Measurements from ENCODE around the gene PIK3C2G.
"Not testable (repeated sequence)": the region's sequence is repeated elsewhere in the genome, so short reads cannot be mapped to it uniquely, and the experiment has no call there.

Gene PIK3C2G

GRCh38 chr12:18522806-18523205 is 261.5 kb downstream of the PIK3C2G start:
- no peak overlapping the region for H3K27ac Mint-ChIP-seq

DNA sequence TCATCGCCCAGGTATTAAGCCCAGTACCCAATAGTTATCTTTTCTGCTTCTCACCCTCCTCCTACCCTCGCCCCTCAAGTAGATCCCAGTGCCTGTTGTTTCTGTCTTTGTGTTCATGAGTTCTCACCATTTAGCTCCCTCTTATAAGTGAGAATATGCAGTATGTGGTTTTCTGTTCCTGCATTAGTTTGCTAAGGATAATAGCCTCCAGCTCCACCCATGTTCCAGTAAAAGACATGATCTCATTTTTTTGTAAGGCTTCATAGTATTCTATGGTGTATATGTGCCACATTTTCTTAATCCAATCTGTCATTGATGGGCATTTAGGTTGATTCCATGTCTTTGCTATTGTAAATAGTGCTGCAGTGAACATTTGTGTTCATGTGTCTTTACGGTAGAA is 281.2 kb downstream of the PIK3C2G start:
- H3K9me3 Mint-ChIP-seq; DNase-seq; H3K4me1 Mint-ChIP-seq (ENCODE audit: low read depth); H3K27ac Mint-ChIP-seq; H3K4me3 Mint-ChIP-seq; H3K36me3 Mint-ChIP-seq (ENCODE audit: low read depth); H3K27me3 Mint-ChIP-seq: not testable (repeated sequence)

More at GRCh38 chr12:18522806-18523205, 261.5 kb downstream of the PIK3C2G start:
- H3K4me3 Mint-ChIP-seq = no peak overlapping the region
- no peaks in the 10 kb centered on the region for H3K4me1 Mint-ChIP-seq (ENCODE audit: low read depth)
- H3K27me3 Mint-ChIP-seq = no peaks in the 10 kb centered on the region
- no peaks in the 10 kb centered on the region for H3K36me3 Mint-ChIP-seq (ENCODE audit: low read depth)
- DNase-seq = no peak
- H3K9me3 Mint-ChIP-seq = peaks cover 18% of the 10 kb centered on the region

DNA sequence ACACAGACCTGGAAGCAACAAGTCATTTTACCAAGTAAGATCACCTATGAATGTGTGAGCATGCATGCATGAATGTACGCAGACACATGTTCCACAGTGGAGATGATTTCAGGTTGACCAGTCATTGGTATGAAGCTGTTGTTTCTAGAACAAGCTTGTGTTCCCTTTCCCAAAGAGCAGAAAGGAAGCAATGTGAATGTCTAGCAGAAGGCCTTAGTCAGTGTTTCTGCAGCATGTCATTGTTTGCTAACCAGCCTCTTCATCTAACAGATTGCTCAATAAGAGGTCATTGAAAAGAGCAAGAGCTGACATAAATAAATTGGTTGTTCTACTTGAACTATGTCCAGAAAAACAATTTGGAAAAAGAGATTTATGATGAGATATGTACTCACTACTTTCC is 285.1 kb downstream of the PIK3C2G start:
- H3K9me3 Mint-ChIP-seq = peaks cover 3% of the 10 kb centered on the region

DNA sequence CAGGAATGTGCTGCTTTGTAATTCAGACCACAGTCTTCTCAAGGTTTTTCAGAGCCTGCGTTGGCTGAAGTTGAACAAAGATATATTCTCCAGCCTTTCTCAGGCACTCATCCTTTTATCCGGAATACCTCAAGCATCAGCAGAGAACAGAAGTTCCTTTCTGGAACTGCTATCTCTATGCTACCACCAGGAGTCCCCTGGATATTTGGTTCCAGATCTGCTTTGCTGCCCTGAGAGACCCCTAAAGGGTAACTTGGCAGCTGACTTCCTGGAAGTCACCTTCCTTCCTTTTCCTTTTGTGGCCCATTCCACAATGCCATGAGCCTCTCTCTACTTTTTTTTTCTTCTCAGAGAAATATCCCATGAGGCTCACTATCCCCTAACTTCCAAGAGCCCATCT is 288.3 kb downstream of the PIK3C2G start:
- H3K9me3 Mint-ChIP-seq = peaks cover 3% of the 10 kb centered on the region
- H3K4me3 Mint-ChIP-seq = no peak overlapping the region
- no peaks in the 10 kb centered on the region for H3K36me3 Mint-ChIP-seq (ENCODE audit: low read depth)
- DNase-seq = no peak
- no peaks in the 10 kb centered on the region for H3K4me1 Mint-ChIP-seq (ENCODE audit: low read depth)
- no peaks in the 10 kb centered on the region for H3K27me3 Mint-ChIP-seq
- no peak overlapping the region for H3K27ac Mint-ChIP-seq

More for the DNA sequence above, 285.1 kb downstream of the PIK3C2G start:
- Mint-ChIP-seq H3K27me3 (no peaks in the 10 kb centered on the region), H3K27ac (no peak overlapping the region), H3K4me1 (ENCODE audit: low read depth) (no peaks in the 10 kb centered on the region), H3K4me3 (no peak overlapping the region), H3K36me3 (ENCODE audit: low read depth) (no peaks in the 10 kb centered on the region)
- no peak for DNase-seq

- H3K4me3 Mint-ChIP-seq = no peak overlapping the region
- peaks cover 5% of the 10 kb centered on the region for H3K9me3 Mint-ChIP-seq
- H3K4me1 Mint-ChIP-seq (ENCODE audit: low read depth) = no peaks in the 10 kb centered on the region
- H3K36me3 Mint-ChIP-seq (ENCODE audit: low read depth) = no peaks in the 10 kb centered on the region
- H3K27me3 Mint-ChIP-seq = no peaks in the 10 kb centered on the region
- H3K27ac Mint-ChIP-seq = no peak overlapping the region
- no peak for DNase-seq
Measured at GRCh38 chr12:18551106-18551505, 289.8 kb downstream of the PIK3C2G start.

- Mint-ChIP-seq H3K27me3 (no peaks in the 10 kb centered on the region), H3K4me3 (no peak overlapping the region), H3K36me3 (ENCODE audit: low read depth) (no peaks in the 10 kb centered on the region), H3K9me3 (peaks cover 5% of the 10 kb centered on the region), H3K27ac (no peak overlapping the region), H3K4me1 (ENCODE audit: low read depth) (no peaks in the 10 kb centered on the region)
- no peak for DNase-seq
Measured at GRCh38 chr12:18551701-18552100, 290.4 kb downstream of the PIK3C2G start.

- Mint-ChIP-seq H3K27ac (no peak overlapping the region), H3K36me3 (ENCODE audit: low read depth) (no peaks in the 10 kb centered on the region), H3K4me3 (no peak overlapping the region), H3K27me3 (no peaks in the 10 kb centered on the region), H3K4me1 (ENCODE audit: low read depth) (no peaks in the 10 kb centered on the region), H3K9me3 (peaks cover 5% of the 10 kb centered on the region)
- DNase-seq = no peak
Measured at GRCh38 chr12:18552829-18553228, 291.5 kb downstream of the PIK3C2G start.

- Mint-ChIP-seq H3K4me3 (no peak overlapping the region), H3K9me3 (peaks cover 3% of the 10 kb centered on the region), H3K27ac (no peak overlapping the region), H3K4me1 (ENCODE audit: low read depth) (no peaks in the 10 kb centered on the region), H3K36me3 (ENCODE audit: low read depth) (no peaks in the 10 kb centered on the region), H3K27me3 (no peaks in the 10 kb centered on the region)
- no peak for DNase-seq
Measured at GRCh38 chr12:18556161-18556560, 294.8 kb downstream of the PIK3C2G start.

- Mint-ChIP-seq H3K36me3 (ENCODE audit: low read depth) (no peaks in the 10 kb centered on the region), H3K4me1 (ENCODE audit: low read depth) (no peaks in the 10 kb centered on the region), H3K27me3 (no peaks in the 10 kb centered on the region), H3K4me3 (no peak overlapping the region), H3K27ac (no peak overlapping the region), H3K9me3 (peaks cover 3% of the 10 kb centered on the region)
- no peak for DNase-seq
Measured at GRCh38 chr12:18559242-18559641, 297.9 kb downstream of the PIK3C2G start.

DNA sequence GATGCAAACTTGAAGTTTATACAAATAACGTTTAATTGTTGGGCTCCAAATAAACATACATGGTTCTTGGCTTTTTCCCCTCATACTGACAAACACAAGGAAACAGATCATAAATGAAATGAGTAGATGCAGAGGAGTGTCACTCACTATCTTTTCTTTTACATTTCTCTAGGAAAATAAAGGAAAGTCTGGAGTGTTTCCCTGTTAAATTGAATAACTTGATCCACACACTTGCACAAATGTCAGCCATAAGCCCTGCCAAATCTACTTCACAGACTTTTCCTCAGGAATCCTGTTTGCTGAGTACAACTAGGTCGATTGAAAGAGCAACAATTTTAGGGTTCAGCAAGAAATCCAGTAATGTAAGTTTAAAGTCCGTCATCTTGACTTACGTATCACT is 301.2 kb downstream of the PIK3C2G start:
- H3K9me3 Mint-ChIP-seq = peaks cover 2% of the 10 kb centered on the region
- no peak overlapping the region for H3K27ac Mint-ChIP-seq
- H3K4me3 Mint-ChIP-seq = no peak overlapping the region
- H3K4me1 Mint-ChIP-seq (ENCODE audit: low read depth) = no peaks in the 10 kb centered on the region
- no peak for DNase-seq
- no peaks in the 10 kb centered on the region for H3K36me3 Mint-ChIP-seq (ENCODE audit: low read depth)
- no peaks in the 10 kb centered on the region for H3K27me3 Mint-ChIP-seq

DNA sequence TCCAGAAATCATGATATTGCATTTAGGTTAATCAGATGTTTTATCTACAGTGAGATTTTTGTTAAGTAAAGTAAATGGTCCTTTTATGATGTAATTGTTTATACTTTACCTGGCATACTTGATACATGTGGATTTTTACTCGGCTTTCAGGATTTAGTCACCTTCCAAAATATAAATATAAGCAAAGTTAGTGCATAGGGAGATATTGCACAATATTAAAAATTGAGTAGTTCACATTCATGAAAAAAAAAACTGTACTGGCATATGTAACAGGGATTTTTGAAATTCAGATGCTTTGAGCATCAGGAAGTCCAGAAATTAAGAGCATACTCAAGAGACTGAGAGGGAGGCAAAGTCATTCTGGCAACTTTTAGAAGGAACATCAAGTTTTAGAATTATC is 303.0 kb downstream of the PIK3C2G start:
- Mint-ChIP-seq H3K4me3 (no peak overlapping the region), H3K9me3 (peaks cover 5% of the 10 kb centered on the region), H3K27ac (no peak overlapping the region), H3K36me3 (ENCODE audit: low read depth) (no peaks in the 10 kb centered on the region), H3K27me3 (no peaks in the 10 kb centered on the region), H3K4me1 (ENCODE audit: low read depth) (no peaks in the 10 kb centered on the region)
- no peak for DNase-seq

GRCh38 chr12:18567787-18568186 is 306.5 kb downstream of the PIK3C2G start:
- Mint-ChIP-seq H3K36me3 (ENCODE audit: low read depth) (no peaks in the 10 kb centered on the region), H3K4me1 (ENCODE audit: low read depth) (no peaks in the 10 kb centered on the region), H3K4me3 (no peak overlapping the region), H3K27me3 (no peaks in the 10 kb centered on the region), H3K27ac (no peak overlapping the region), H3K9me3 (peaks cover 5% of the 10 kb centered on the region)
- DNase-seq = no peak

- H3K4me3 Mint-ChIP-seq = no peak overlapping the region
- no peaks in the 10 kb centered on the region for H3K4me1 Mint-ChIP-seq (ENCODE audit: low read depth)
- H3K36me3 Mint-ChIP-seq (ENCODE audit: low read depth) = no peaks in the 10 kb centered on the region
- peaks cover 5% of the 10 kb centered on the region for H3K9me3 Mint-ChIP-seq
- DNase-seq = no peak
- H3K27ac Mint-ChIP-seq = no peak overlapping the region
- no peaks in the 10 kb centered on the region for H3K27me3 Mint-ChIP-seq
Measured at GRCh38 chr12:18570543-18570942, 309.2 kb downstream of the PIK3C2G start.

DNA sequence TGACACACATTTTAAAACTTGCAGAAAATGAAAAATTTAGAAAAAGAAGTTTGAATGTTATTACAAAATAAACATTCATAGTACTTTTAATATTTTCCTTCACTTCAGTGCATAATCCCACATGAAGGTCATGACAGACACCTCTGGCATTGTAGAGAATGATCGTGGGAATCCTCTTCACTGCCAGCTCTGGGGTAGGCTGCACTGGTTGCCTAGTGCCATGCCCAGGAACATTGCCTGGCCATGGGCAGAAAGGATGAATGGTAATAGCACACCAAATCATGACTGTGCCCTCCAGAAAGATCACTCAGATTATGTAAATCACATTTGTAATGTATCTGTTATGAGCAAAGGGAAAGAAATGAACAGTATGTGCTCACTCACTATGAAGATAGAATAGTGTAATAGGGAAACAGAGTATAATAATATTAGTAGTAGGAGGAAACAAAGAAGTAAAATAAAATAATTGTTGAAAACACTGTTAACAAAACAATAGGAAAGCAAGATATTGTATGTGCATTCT is 314.8 kb downstream of the PIK3C2G start:
- Mint-ChIP-seq H3K36me3 (ENCODE audit: low read depth) (no peaks in the 10 kb centered on the region), H3K4me3 (no peak overlapping the region), H3K27me3 (no peaks in the 10 kb centered on the region), H3K9me3 (no peaks in the 10 kb centered on the region), H3K27ac (no peak overlapping the region), H3K4me1 (ENCODE audit: low read depth) (no peaks in the 10 kb centered on the region)
- no peak for DNase-seq

DNA sequence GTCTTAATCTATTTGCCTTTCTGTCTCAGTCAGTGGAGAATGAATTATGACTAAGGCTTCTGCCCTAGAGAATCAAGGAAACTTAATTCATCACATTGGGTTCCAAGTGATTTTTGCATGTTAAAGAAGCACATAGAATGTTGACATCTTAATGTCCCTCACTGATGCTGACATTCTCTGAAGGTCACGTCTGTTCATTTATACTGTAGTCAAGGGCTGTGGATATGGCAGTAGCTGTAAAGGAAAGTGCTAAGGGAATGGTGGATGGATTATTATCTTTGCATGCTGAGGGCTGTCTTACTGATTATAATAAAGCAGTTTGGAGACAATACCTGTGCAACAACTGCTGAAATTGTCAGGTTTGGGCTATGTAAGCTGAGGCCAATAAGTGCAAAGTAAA is 315.3 kb downstream of the PIK3C2G start:
- Mint-ChIP-seq H3K27me3 (no peaks in the 10 kb centered on the region), H3K9me3 (no peaks in the 10 kb centered on the region), H3K36me3 (ENCODE audit: low read depth) (no peaks in the 10 kb centered on the region), H3K27ac (no peak overlapping the region), H3K4me3 (no peak overlapping the region), H3K4me1 (ENCODE audit: low read depth) (no peaks in the 10 kb centered on the region)
- DNase-seq = no peak

DNA sequence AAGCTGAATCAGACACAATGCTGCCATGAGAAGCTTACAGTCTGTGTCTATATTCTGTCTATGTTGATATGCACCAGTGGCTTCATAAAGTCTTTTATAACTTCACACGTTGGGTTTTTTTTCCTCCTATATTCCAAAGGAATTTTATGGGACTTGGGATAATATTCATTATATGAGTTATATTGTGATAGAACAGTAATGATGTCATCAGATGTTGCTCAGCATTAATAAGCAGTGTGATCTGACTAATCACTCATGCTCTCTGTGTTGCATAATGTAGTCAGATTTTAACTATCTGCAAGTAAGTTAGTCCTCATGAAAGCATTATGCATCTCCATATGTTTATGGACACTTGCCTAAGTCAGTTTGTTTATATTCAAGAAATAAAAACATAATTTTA is 316.9 kb downstream of the PIK3C2G start:
- Mint-ChIP-seq H3K36me3 (ENCODE audit: low read depth) (no peaks in the 10 kb centered on the region), H3K27me3 (no peaks in the 10 kb centered on the region), H3K27ac (no peak overlapping the region), H3K4me1 (ENCODE audit: low read depth) (no peaks in the 10 kb centered on the region), H3K4me3 (no peak overlapping the region), H3K9me3 (no peaks in the 10 kb centered on the region)
- DNase-seq = no peak
